Neural cell (in vitro differentiated cells): ENCODE measurements around the gene KRTAP10-10.

ENCODE experiments used
- CTCF ChIP-seq: fragments of 450-650 bp; IDR thresholded peaks from 2 replicates; pipeline ENCODE4 v1.5.1; 2014; ENCODE audit warnings: antibody characterized with exemption, mild to moderate bottlenecking, moderate library complexity; ENCODE audit not compliant: poor library complexity, severe bottlenecking
- EP300 ChIP-seq: fragments of 450-650 bp; conservative IDR thresholded peaks from 2 replicates; pipeline ENCODE4 v1.6.1; 2014; ENCODE audit warnings: antibody characterized with exemption, mild to moderate bottlenecking, moderate library complexity; ENCODE audit not compliant: poor library complexity, severe bottlenecking
- SMC3 ChIP-seq: fragments of 450-650 bp; conservative IDR thresholded peaks from 2 replicates; pipeline ENCODE4 v1.6.1; 2014; ENCODE audit warnings: antibody characterized with exemption, mild to moderate bottlenecking, moderate library complexity; ENCODE audit not compliant: poor library complexity

- no peak for TF ChIP-seq CTCF
- TF ChIP-seq SMC3, result no peak
- no peak for TF ChIP-seq EP300
These were observed 10.4 kb upstream of the KRTAP10-10 start, which contains the start of gene KRTAP10-9 for GRCh38 chr21:44626673-44627143.
